K562 (cell line): ENCODE data around the gene EIF1. TPM values are rescaled to one million over a fixed set of nuclear protein-coding genes. Genes with fewer than 3 reads are reported as not detected.

Experiments
- ASH1L ChIP-seq: fragments of 450-650 bp; IDR thresholded peaks from 2 replicates; pipeline ENCODE4 v1.6.1; 2018; ENCODE audit warnings: borderline replicate concordance, mild to moderate bottlenecking, low read depth; ENCODE audit not compliant: partially characterized antibody
- ATF1 ChIP-seq, 2 experiments: fragments of 450-650 bp in 1 of 2; IDR thresholded peaks; 2 replicates each; pipeline ENCODE4 v1.6.1; 2016; ENCODE audit warnings: missing compliant biosample characterization in 1 of 2, missing genetic modification characterization in 1 of 2
- CC2D1A ChIP-seq: fragments of 450-650 bp; IDR thresholded peaks from 2 replicates; pipeline ENCODE4 v1.6.1; 2017; ENCODE audit warnings: mild to moderate bottlenecking
- CHCHD3 ChIP-seq: fragments of 250-450 bp; sonication (Bioruptor Pico); IDR thresholded peaks from 2 replicates; pipeline ENCODE4 v2.1.2; 2022; ENCODE audit warnings: mild to moderate bottlenecking
- DPF2 ChIP-seq: fragments of 450-650 bp; IDR thresholded peaks from 2 replicates; pipeline ENCODE4 v1.6.1; 2016
- FOSL1 ChIP-seq: fragments of 200-800 bp; sonication (Bioruptor generic); conservative IDR thresholded peaks from 2 replicates; pipeline ENCODE4 v1.6.1; 2016; ENCODE audit warnings: missing genetic modification characterization, missing compliant biosample characterization
- FUS ChIP-seq: fragments of 200-400 bp; formaldehyde crosslinking; optimal IDR thresholded peaks from 2 replicates; pipeline ENCODE3; 2017; ENCODE audit warnings: low read depth, low read length
- KAT2B ChIP-seq: IDR thresholded peaks from one replicate; pipeline ENCODE4 v1.6.1; 2012; ENCODE audit warnings: low read depth, mild to moderate bottlenecking, control low read depth, inconsistent platforms, low read length, moderate library complexity
- NCOA2 ChIP-seq, 2 experiments: fragments of 450-650 bp; IDR thresholded peaks; 2 replicates each; pipeline ENCODE4 v1.6.1; 2018; ENCODE audit warnings: mild to moderate bottlenecking in 2 of 2, moderate library complexity in 1 of 2; ENCODE audit not compliant: partially characterized antibody in 2 of 2
- POU5F1 ChIP-seq: fragments of 150-350 bp; IDR thresholded peaks from 2 replicates; pipeline ENCODE4 v1.6.1; 2014; ENCODE audit warnings: borderline replicate concordance, low read length, low read depth, mild to moderate bottlenecking; ENCODE audit not compliant: partially characterized antibody
- RBM15 ChIP-seq: fragments of 200-400 bp; formaldehyde crosslinking; IDR thresholded peaks from 2 replicates; pipeline ENCODE4 v1.6.1; 2018; ENCODE audit warnings: mild to moderate bottlenecking, low read length, moderate library complexity; ENCODE audit not compliant: insufficient read depth
- ZBTB1 ChIP-seq: sonication (generic); formaldehyde crosslinking; IDR thresholded peaks from 2 replicates; pipeline ENCODE4 v1.8.1; 2023; ENCODE audit warnings: missing genetic modification reagents, low read depth, mild to moderate bottlenecking, borderline replicate concordance
- ZC3H4 ChIP-seq: sonication (generic); formaldehyde crosslinking; IDR thresholded peaks from 2 replicates; pipeline ENCODE4 v1.9.0; 2021; ENCODE audit warnings: missing genetic modification reagents, borderline replicate concordance
- ZFX ChIP-seq: sonication (generic); formaldehyde crosslinking; IDR thresholded peaks from 2 replicates; pipeline ENCODE4 v1.8.0; 2022; ENCODE audit warnings: mild to moderate bottlenecking, missing genetic modification reagents, moderate library complexity
- polyA plus RNA-seq, 8 experiments: library from polyadenylated mRNA; depleted of rRNA in 4 of 8; stranded (reverse) in 5 of 8; unstranded in 3 of 8; fragments of >200 nt; fragmentation: Nextera tagmentation in 2 of 8; fragmentation: Illumina TruSeq in 1 of 8; extraction: Ambion mirVana in 2 of 8; extraction: Trizol in 1 of 8; gene quantifications; 2 replicates each; pipeline versions ENCODE4 v1.2.1 to v1.2.3, GENCODE V29; 2011 to 2014; ENCODE audit warnings: inconsistent platforms in 1 of 8, missing spikeins in 1 of 8
- total RNA-seq, 7 experiments: library from RNA; depleted of rRNA in 6 of 7; stranded (reverse); fragments of >200 nt in 6 of 7; fragmentation: Illumina TruSeq in 2 of 7; extraction: Trizol in 2 of 7; gene quantifications; 2 replicates each; pipeline versions ENCODE4 v1.2.1 to v1.2.3, GENCODE V29; 2011 to 2021; ENCODE audit warnings: low replicate concordance in 1 of 7
- TF ChIP-seq, protein P1 (sequence below), 2 experiments: fragments of 150-350 bp in 1 of 2; IDR thresholded peaks; 2 replicates each; pipeline ENCODE4 v1.6.1; 2012 to 2016; ENCODE audit warnings: low read depth in 2 of 2, low read length in 2 of 2, mild to moderate bottlenecking in 1 of 2, moderate library complexity in 1 of 2
- TF ChIP-seq, protein P2 (sequence below), 2 experiments: IDR thresholded peaks; 2 replicates each; pipeline ENCODE4 v1.6.1; 2012; ENCODE audit warnings: improper control_type of control experiment in 2 of 2, low read depth in 2 of 2, low read length in 2 of 2, borderline replicate concordance in 1 of 2
- TF ChIP-seq, protein P3 (sequence below): fragments of 450-650 bp; IDR thresholded peaks from 2 replicates; pipeline ENCODE4 v1.7.1; 2018; ENCODE audit warnings: mild to moderate bottlenecking, low read depth; ENCODE audit not compliant: partially characterized antibody

EIF1 gene
- total and polyA plus RNA-seq, 9 of the 15 experiments (the other 6 are each of a cell fraction or from before 2014, with no cell fraction given) = 67.0 to 1,204 (median 320) TPM

- TF ChIP-seq, protein P1, sequence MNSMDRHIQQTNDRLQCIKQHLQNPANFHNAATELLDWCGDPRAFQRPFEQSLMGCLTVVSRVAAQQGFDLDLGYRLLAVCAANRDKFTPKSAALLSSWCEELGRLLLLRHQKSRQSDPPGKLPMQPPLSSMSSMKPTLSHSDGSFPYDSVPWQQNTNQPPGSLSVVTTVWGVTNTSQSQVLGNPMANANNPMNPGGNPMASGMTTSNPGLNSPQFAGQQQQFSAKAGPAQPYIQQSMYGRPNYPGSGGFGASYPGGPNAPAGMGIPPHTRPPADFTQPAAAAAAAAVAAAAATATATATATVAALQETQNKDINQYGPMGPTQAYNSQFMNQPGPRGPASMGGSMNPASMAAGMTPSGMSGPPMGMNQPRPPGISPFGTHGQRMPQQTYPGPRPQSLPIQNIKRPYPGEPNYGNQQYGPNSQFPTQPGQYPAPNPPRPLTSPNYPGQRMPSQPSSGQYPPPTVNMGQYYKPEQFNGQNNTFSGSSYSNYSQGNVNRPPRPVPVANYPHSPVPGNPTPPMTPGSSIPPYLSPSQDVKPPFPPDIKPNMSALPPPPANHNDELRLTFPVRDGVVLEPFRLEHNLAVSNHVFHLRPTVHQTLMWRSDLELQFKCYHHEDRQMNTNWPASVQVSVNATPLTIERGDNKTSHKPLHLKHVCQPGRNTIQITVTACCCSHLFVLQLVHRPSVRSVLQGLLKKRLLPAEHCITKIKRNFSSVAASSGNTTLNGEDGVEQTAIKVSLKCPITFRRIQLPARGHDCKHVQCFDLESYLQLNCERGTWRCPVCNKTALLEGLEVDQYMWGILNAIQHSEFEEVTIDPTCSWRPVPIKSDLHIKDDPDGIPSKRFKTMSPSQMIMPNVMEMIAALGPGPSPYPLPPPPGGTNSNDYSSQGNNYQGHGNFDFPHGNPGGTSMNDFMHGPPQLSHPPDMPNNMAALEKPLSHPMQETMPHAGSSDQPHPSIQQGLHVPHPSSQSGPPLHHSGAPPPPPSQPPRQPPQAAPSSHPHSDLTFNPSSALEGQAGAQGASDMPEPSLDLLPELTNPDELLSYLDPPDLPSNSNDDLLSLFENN (IDR thresholded peaks at IDR 0.05; ENCODE audit: low read depth in 2 of 2, low read length in 2 of 2) = no peak
- TF ChIP-seq ASH1L = peak; percentile 11
- no peak for TF ChIP-seq ATF1 (CRISPR knock-in tag; IDR thresholded peaks at IDR 0.05)
- TF ChIP-seq ATF1 (tag; IDR thresholded peaks at IDR 0.05) = peak; percentile 64
- TF ChIP-seq KAT2B = no peak
- no peak for TF ChIP-seq FUS
- TF ChIP-seq, protein P2, sequence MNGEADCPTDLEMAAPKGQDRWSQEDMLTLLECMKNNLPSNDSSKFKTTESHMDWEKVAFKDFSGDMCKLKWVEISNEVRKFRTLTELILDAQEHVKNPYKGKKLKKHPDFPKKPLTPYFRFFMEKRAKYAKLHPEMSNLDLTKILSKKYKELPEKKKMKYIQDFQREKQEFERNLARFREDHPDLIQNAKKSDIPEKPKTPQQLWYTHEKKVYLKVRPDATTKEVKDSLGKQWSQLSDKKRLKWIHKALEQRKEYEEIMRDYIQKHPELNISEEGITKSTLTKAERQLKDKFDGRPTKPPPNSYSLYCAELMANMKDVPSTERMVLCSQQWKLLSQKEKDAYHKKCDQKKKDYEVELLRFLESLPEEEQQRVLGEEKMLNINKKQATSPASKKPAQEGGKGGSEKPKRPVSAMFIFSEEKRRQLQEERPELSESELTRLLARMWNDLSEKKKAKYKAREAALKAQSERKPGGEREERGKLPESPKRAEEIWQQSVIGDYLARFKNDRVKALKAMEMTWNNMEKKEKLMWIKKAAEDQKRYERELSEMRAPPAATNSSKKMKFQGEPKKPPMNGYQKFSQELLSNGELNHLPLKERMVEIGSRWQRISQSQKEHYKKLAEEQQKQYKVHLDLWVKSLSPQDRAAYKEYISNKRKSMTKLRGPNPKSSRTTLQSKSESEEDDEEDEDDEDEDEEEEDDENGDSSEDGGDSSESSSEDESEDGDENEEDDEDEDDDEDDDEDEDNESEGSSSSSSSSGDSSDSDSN (IDR thresholded peaks at IDR 0.05; ENCODE audit: borderline replicate concordance in 1 of 2, low read depth in 2 of 2, low read length in 2 of 2) = no peak
- TF ChIP-seq ZC3H4 (CRISPR knock-in tag) = peak; percentile 11; the same call in 1 of the 2 replicates
- TF ChIP-seq FOSL1 (tag) = peak; percentile 22; the same call in 1 of the 2 replicates
- TF ChIP-seq CHCHD3 = no peak
- no peak for TF ChIP-seq RBM15
- TF ChIP-seq, protein P3, sequence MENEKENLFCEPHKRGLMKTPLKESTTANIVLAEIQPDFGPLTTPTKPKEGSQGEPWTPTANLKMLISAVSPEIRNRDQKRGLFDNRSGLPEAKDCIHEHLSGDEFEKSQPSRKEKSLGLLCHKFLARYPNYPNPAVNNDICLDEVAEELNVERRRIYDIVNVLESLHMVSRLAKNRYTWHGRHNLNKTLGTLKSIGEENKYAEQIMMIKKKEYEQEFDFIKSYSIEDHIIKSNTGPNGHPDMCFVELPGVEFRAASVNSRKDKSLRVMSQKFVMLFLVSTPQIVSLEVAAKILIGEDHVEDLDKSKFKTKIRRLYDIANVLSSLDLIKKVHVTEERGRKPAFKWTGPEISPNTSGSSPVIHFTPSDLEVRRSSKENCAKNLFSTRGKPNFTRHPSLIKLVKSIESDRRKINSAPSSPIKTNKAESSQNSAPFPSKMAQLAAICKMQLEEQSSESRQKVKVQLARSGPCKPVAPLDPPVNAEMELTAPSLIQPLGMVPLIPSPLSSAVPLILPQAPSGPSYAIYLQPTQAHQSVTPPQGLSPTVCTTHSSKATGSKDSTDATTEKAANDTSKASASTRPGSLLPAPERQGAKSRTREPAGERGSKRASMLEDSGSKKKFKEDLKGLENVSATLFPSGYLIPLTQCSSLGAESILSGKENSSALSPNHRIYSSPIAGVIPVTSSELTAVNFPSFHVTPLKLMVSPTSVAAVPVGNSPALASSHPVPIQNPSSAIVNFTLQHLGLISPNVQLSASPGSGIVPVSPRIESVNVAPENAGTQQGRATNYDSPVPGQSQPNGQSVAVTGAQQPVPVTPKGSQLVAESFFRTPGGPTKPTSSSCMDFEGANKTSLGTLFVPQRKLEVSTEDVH = peak; percentile 15
- TF ChIP-seq NCOA2 (IDR thresholded peaks at IDR 0.05; ENCODE audit: partially characterized antibody in 2 of 2) = no peak
- TF ChIP-seq POU5F1 = no peak
- TF ChIP-seq CC2D1A = 0 out of 2 replicates have a peak, but pooled peaks have one; percentile 19
- TF ChIP-seq ZFX (CRISPR knock-in tag) = no peak
- TF ChIP-seq DPF2 = no peak
- TF ChIP-seq ZBTB1 (CRISPR knock-in tag) = no peak
Observed at GRCh38 chr17:41689497-41690299, 1.0 kb downstream of the EIF1 start (continued).
